Naive thymus-derived CD4-positive, alpha-beta T cell (primary cell): Measurements from ENCODE around the gene PDZD7. TPM values are rescaled to one million over a fixed set of nuclear protein-coding genes. Genes with fewer than 3 reads are reported as not detected.
A peak's percentile ranks its signal among the peaks of the same experiment; 100 is the strongest.

Experiments used
- ATAC-seq: fragments of 150-1000 bp; cut with Tn5 transposase; 2 replicates; pipeline ENCODE4 v1.10.0; 2021; ENCODE audit warnings: mild to moderate bottlenecking, moderate library complexity
- CTCF ChIA-PET: fragments of 350-600 bp; sonication (Branson Sonifier 250); formaldehyde crosslinking; loops from one replicate; lab custom pipeline; 2021; ENCODE audit warnings: antibody characterized with exemption; lab: Charles Lee
- POLR2A ChIA-PET: fragments of 350-600 bp; sonication (Branson Sonifier 250); formaldehyde crosslinking; loops from one replicate; lab custom pipeline; 2021; ENCODE audit warnings: antibody characterized with exemption, inconsistent platforms; lab: Charles Lee
- DNase-seq, 9 donors: peaks; one replicate each; pipeline versions ENCODE4 v3.0.0 to v3.0.0-alpha.2; 2020 to 2022; ENCODE audit warnings: mixed read lengths in 1 of 9
- H3K27ac ChIP-seq: one replicate; pipeline ENCODE4 v1.7.0; 2013; ENCODE audit warnings: mild to moderate bottlenecking, low read depth, low read length, moderate library complexity
- H3K27me3 ChIP-seq, 2 donors: one replicate each; pipeline ENCODE4 v1.7.0; 2013; ENCODE audit warnings: low read length in 2 of 2, mild to moderate bottlenecking in 2 of 2, moderate library complexity in 2 of 2; ENCODE audit not compliant: control insufficient read depth in 2 of 2, insufficient read depth in 2 of 2
- H3K36me3 ChIP-seq, 3 experiments: 1 replicate in 2 of 3; 2 replicates in 1 of 3; pipeline ENCODE4 v1.7.0; 2013; ENCODE audit warnings: low read length in 3 of 3, mild to moderate bottlenecking in 3 of 3, moderate library complexity in 1 of 3; ENCODE audit not compliant: insufficient read depth in 3 of 3, control insufficient read depth in 2 of 3
- H3K4me1 ChIP-seq, 2 donors: one replicate each; pipeline ENCODE4 v1.7.0; 2013; ENCODE audit warnings: low read length in 2 of 2, mild to moderate bottlenecking in 2 of 2, moderate library complexity in 1 of 2; ENCODE audit not compliant: control insufficient read depth in 2 of 2, insufficient read depth in 2 of 2
- H3K4me3 ChIP-seq: 2 replicates; pipeline ENCODE4 v1.7.0; 2013; ENCODE audit warnings: mild to moderate bottlenecking, low read length
- H3K9me3 ChIP-seq, 3 experiments: 1 replicate in 2 of 3; 2 replicates in 1 of 3; pipeline ENCODE4 v1.7.0; 2013; ENCODE audit warnings: low read length in 3 of 3; ENCODE audit not compliant: control insufficient read depth in 2 of 3
- H3K27ac Mint-ChIP-seq, 9 donors: one replicate each; pipeline ENCODE4 v1.8.0; 2020 to 2022; ENCODE audit warnings: mixed read lengths in 9 of 9, mild to moderate bottlenecking in 8 of 9, moderate library complexity in 5 of 9, inconsistent platforms in 2 of 9
- H3K27me3 Mint-ChIP-seq, 5 donors: one replicate each; pipeline ENCODE4 v1.8.0; 2021 to 2022; ENCODE audit warnings: mixed read lengths in 5 of 5, mild to moderate bottlenecking in 1 of 5
- H3K36me3 Mint-ChIP-seq, 5 donors: one replicate each; pipeline ENCODE4 v1.8.0; 2020 to 2022; ENCODE audit warnings: mixed read lengths in 5 of 5, mild to moderate bottlenecking in 3 of 5, inconsistent platforms in 1 of 5
- H3K4me1 Mint-ChIP-seq, 7 donors: one replicate each; pipeline ENCODE4 v1.8.0; 2020 to 2022; ENCODE audit warnings: mixed read lengths in 7 of 7, mild to moderate bottlenecking in 3 of 7, inconsistent platforms in 1 of 7
- H3K4me3 Mint-ChIP-seq, 10 donors: one replicate each; pipeline ENCODE4 v1.8.0; 2020 to 2022; ENCODE audit warnings: mild to moderate bottlenecking in 10 of 10, mixed read lengths in 10 of 10, moderate library complexity in 6 of 10, inconsistent platforms in 2 of 10
- H3K9me3 Mint-ChIP-seq, 11 donors: one replicate each; pipeline ENCODE4 v1.8.0; 2020 to 2022; ENCODE audit warnings: mixed read lengths in 11 of 11, mild to moderate bottlenecking in 4 of 11, inconsistent platforms in 1 of 11, moderate library complexity in 1 of 11
- intact Hi-C, 2 donors: fragments of 100-400 bp; cut with micrococcal nuclease; formaldehyde crosslinking; loops; one replicate each; pipeline ENCODE4 v1.15.1; 2023
- polyA plus RNA-seq, 2 donors: library from polyadenylated mRNA; unstranded; fragments of 300-500 nt; fragmentation: Illumina TruSeq; gene quantifications; one replicate each; pipeline ENCODE4 v1.2.3, GENCODE V29; 2021
- total RNA-seq, 6 experiments: library from RNA in 5 of 6; stranded (reverse) in 5 of 6; gene quantifications; 1 replicate in 5 of 6; 2 replicates in 1 of 6; pipeline ENCODE4 v1.2.3 and lab custom pipeline; 2021 to 2026

Gene PDZD7
- total and polyA plus RNA-seq, 7 experiments from 2014 or later: 0.65 to 2.8 (median 1.1) TPM

GRCh38 chr10:101041252-101041761 is 10.4 kb upstream of the PDZD7 start:
- no peaks in the 10 kb centered on the region for H3K9me3 ChIP-seq
- peak; percentile 92 for ATAC-seq
- peaks cover 0 to 32% (median 19%) of the 10 kb centered on the region in 3 experiments for H3K36me3 ChIP-seq
- DNase-seq: peak in 8 of 9 donors; percentile 63 to 80 (median 76)
- Mint-ChIP-seq H3K4me1 (peaks cover 20 to 27% (median 24%) of the 10 kb centered on the region in 7 donors), H3K9me3 (no peaks in the 10 kb centered on the region), H3K27ac (peak overlapping the region in 2 of 9 donors; percentile 29 to 56), H3K36me3 (peaks cover 6 to 16% (median 8%) of the 10 kb centered on the region in 5 donors), H3K27me3 (peaks cover 3 to 29% (median 6%) of the 10 kb centered on the region in 5 donors), H3K4me3 (peak overlapping the region in 2 of 10 donors; percentile 16 to 96)
- H3K27me3 ChIP-seq: no peaks in the 10 kb centered on the region
- no peak overlapping the region for H3K27ac ChIP-seq
- intact Hi-C loops: loop anchor here (1.0 to 5.0 kb wide), 7 partner anchors 9 to 101 kb away; no protein-coding TSS in a partner anchor
- ChIA-PET CTCF (interaction anchor here (0.6 to 6.9 kb wide), 12 partner anchors 10 to 519 kb away, joined by 3 to 100 read pairs (median 4); partner anchors contain the start of genes KAZALD1, PDZD7 and SFXN3), POLR2A (interaction anchor here (0.6 to 3.9 kb wide), 5 partner anchors 10 to 103 kb away, joined by 3 to 40 read pairs (median 4); partner anchors contain the start of genes KAZALD1, PDZD7 and SFXN3)
- no peak overlapping the region for H3K4me3 ChIP-seq
- H3K4me1 ChIP-seq: peaks cover 5 to 14% of the 10 kb centered on the region in 2 donors

GRCh38 chr10:101040851-101041250 is 9.9 kb upstream of the PDZD7 start:
- CTCF ChIA-PET: interaction anchor here (0.6 to 6.9 kb wide), 13 partner anchors 10 to 1968 kb away, joined by 3 to 100 read pairs (median 4); partner anchors contain the start of genes KAZALD1, PDZD7 and SFXN3
- Mint-ChIP-seq H3K4me3 (no peak overlapping the region), H3K36me3 (peaks cover 6 to 21% (median 10%) of the 10 kb centered on the region in 5 donors), H3K9me3 (no peaks in the 10 kb centered on the region), H3K27ac (peak overlapping the region in 1 of 9 donors; percentile 56), H3K4me1 (peaks cover 20 to 27% (median 24%) of the 10 kb centered on the region in 7 donors), H3K27me3 (peaks cover 0 to 24% (median 3%) of the 10 kb centered on the region in 5 donors)
- Histone ChIP-seq H3K4me3 (no peak overlapping the region), H3K27me3 (no peaks in the 10 kb centered on the region), H3K9me3 (no peaks in the 10 kb centered on the region), H3K27ac (no peak overlapping the region), H3K4me1 (peaks cover 5 to 14% of the 10 kb centered on the region in 2 donors), H3K36me3 (peaks cover 0 to 37% (median 22%) of the 10 kb centered on the region in 3 experiments)
- DNase-seq (no peak), ATAC-seq (no peak)
- POLR2A ChIA-PET: interaction anchor here (0.8 to 3.9 kb wide), 3 partner anchors 9 to 27 kb away, joined by 4 to 40 read pairs (median 15); partner anchors contain the start of genes KAZALD1, PDZD7 and SFXN3
- intact Hi-C loops: loop anchor here (1.0 to 5.0 kb wide), 7 partner anchors 9 to 101 kb away; no protein-coding TSS in a partner anchor

GRCh38 chr10:101040061-101040460 is 9.1 kb upstream of the PDZD7 start:
- peaks cover 0 to 44% (median 23%) of the 10 kb centered on the region in 3 experiments for H3K36me3 ChIP-seq
- H3K4me1 ChIP-seq: peaks cover 5 to 14% of the 10 kb centered on the region in 2 donors
- H3K4me3 Mint-ChIP-seq: no peak overlapping the region
- CTCF ChIA-PET: interaction anchor here (0.6 to 4.9 kb wide), 9 partner anchors 9 to 1969 kb away, joined by 3 to 40 read pairs (median 5); partner anchors contain the start of genes PDZD7 and SFXN3
- DNase-seq: no peak
- no peaks in the 10 kb centered on the region for H3K27me3 ChIP-seq
- no peak overlapping the region for H3K27ac Mint-ChIP-seq
- H3K27me3 Mint-ChIP-seq: peaks cover 0 to 16% (median 0%) of the 10 kb centered on the region in 5 donors
- POLR2A ChIA-PET: no interaction called here
- H3K4me3 ChIP-seq: no peak overlapping the region
- no peak overlapping the region for H3K27ac ChIP-seq
- peaks cover 20 to 27% (median 24%) of the 10 kb centered on the region in 7 donors for H3K4me1 Mint-ChIP-seq
- intact Hi-C loops: loop anchor here in 1 of 2 donors (5.0 kb wide), 1 partner anchor 102 kb away; no protein-coding TSS in a partner anchor
- no peak for ATAC-seq
- peaks cover 6 to 25% (median 10%) of the 10 kb centered on the region in 5 donors for H3K36me3 Mint-ChIP-seq
- no peaks in the 10 kb centered on the region for H3K9me3 Mint-ChIP-seq
- H3K9me3 ChIP-seq: no peaks in the 10 kb centered on the region

- H3K9me3 ChIP-seq: no peaks in the 10 kb centered on the region
- Mint-ChIP-seq H3K4me1 (peaks cover 21 to 27% (median 23%) of the 10 kb centered on the region in 7 donors), H3K9me3 (no peaks in the 10 kb centered on the region), H3K36me3 (peaks cover 6 to 25% (median 10%) of the 10 kb centered on the region in 5 donors), H3K4me3 (no peak overlapping the region), H3K27ac (no peak overlapping the region), H3K27me3 (peaks cover 0 to 2% (median 0%) of the 10 kb centered on the region in 5 donors)
- DNase-seq (no peak), ATAC-seq (no peak)
- POLR2A ChIA-PET: no interaction called here
- peaks cover 0 to 48% (median 28%) of the 10 kb centered on the region in 3 experiments for H3K36me3 ChIP-seq
- H3K4me1 ChIP-seq: peaks cover 5 to 14% of the 10 kb centered on the region in 2 donors
- no peak overlapping the region for H3K27ac ChIP-seq
- CTCF ChIA-PET: interaction anchor here (1.1 to 1.2 kb wide), 2 partner anchors 9 to 24 kb away, joined by 4 to 6 read pairs; partner anchors contain the start of gene KAZALD1
- intact Hi-C loops: loop anchor here (10.0 kb wide), 3 partner anchors 316 to 1016 kb away; partner anchors contain the start of genes ARMH3 (in 1 of the 2) and BTRC (in 1 of the 2)
- H3K27me3 ChIP-seq: no peaks in the 10 kb centered on the region
- H3K4me3 ChIP-seq: no peak overlapping the region
Observed at GRCh38 chr10:101038484-101038883, 7.6 kb upstream of the PDZD7 start.

GRCh38 chr10:101036726-101037125 is 5.8 kb upstream of the PDZD7 start:
- Histone ChIP-seq H3K36me3 (peaks cover 0 to 52% (median 28%) of the 10 kb centered on the region in 3 experiments), H3K4me3 (no peak overlapping the region), H3K9me3 (no peaks in the 10 kb centered on the region), H3K27ac (no peak overlapping the region), H3K4me1 (peaks cover 7 to 9% of the 10 kb centered on the region in 2 donors), H3K27me3 (no peaks in the 10 kb centered on the region)
- Mint-ChIP-seq H3K27me3 (no peaks in the 10 kb centered on the region), H3K9me3 (no peaks in the 10 kb centered on the region), H3K27ac (no peak overlapping the region), H3K36me3 (peaks cover 6 to 25% (median 10%) of the 10 kb centered on the region in 5 donors), H3K4me1 (peaks cover 13 to 23% (median 17%) of the 10 kb centered on the region in 7 donors), H3K4me3 (no peak overlapping the region)
- intact Hi-C loops: loop anchor here (10.0 kb wide), 3 partner anchors 318 to 1018 kb away; partner anchors contain the start of genes ARMH3 (in 1 of the 2) and BTRC (in 1 of the 2)
- CTCF ChIA-PET: no interaction called here
- ATAC-seq: no peak
- no peak for DNase-seq
- POLR2A ChIA-PET: no interaction called here

GRCh38 chr10:101035916-101036702 is 5.2 kb upstream of the PDZD7 start:
- Histone ChIP-seq H3K9me3 (no peaks in the 10 kb centered on the region), H3K4me3 (no peak overlapping the region), H3K36me3 (peaks cover 0 to 55% (median 28%) of the 10 kb centered on the region in 3 experiments), H3K4me1 (peaks cover 7 to 9% of the 10 kb centered on the region in 2 donors), H3K27ac (no peak overlapping the region), H3K27me3 (no peaks in the 10 kb centered on the region)
- ChIA-PET CTCF (no interaction called here), POLR2A (no interaction called here)
- no peaks in the 10 kb centered on the region for H3K27me3 Mint-ChIP-seq
- H3K9me3 Mint-ChIP-seq: no peaks in the 10 kb centered on the region
- peaks cover 6 to 25% (median 10%) of the 10 kb centered on the region in 5 donors for H3K36me3 Mint-ChIP-seq
- no peak for DNase-seq
- no peak overlapping the region for H3K4me3 Mint-ChIP-seq
- peaks cover 9 to 22% (median 15%) of the 10 kb centered on the region in 7 donors for H3K4me1 Mint-ChIP-seq
- ATAC-seq: no peak
- H3K27ac Mint-ChIP-seq: peak overlapping the region in 1 of 9 donors; percentile 10
- intact Hi-C loops: loop anchor here (10.0 kb wide), 3 partner anchors 319 to 1019 kb away; partner anchors contain the start of genes ARMH3 (in 1 of the 2) and BTRC (in 1 of the 2)
